NCI-H2196 treated with DMSO at 0.1 percent for 48 hours (cell line): ENCODE measurements around the gene SCN10A.

Experiments used
- DNase-seq: peaks from one replicate; lab custom pipeline; 2025; ENCODE audit not compliant: unreplicated experiment; lab: John Stamatoyannopoulos, UW

SCN10A gene

GRCh38 chr3:38782148-38782547 is 33.9 kb downstream of the SCN10A start:
- DNase-seq, result no peak

GRCh38 chr3:38773528-38773927 is 42.5 kb downstream of the SCN10A start:
- no peak for DNase-seq

GRCh38 chr3:38763569-38763968 is 52.4 kb downstream of the SCN10A start:
- DNase-seq, result no peak

- DNase-seq, result no peak
These were observed 57.5 kb downstream of the SCN10A start for GRCh38 chr3:38758557-38758956.

- DNase-seq, result no peak
These were observed 58.3 kb downstream of the SCN10A start for GRCh38 chr3:38757721-38758120.

- DNase-seq, result no peak
These were observed 59.1 kb downstream of the SCN10A start for GRCh38 chr3:38756892-38757291.

- no peak for DNase-seq
These were observed 60.9 kb downstream of the SCN10A start for GRCh38 chr3:38755130-38755529.

- DNase-seq, result no peak
These were observed 69.4 kb downstream of the SCN10A start for GRCh38 chr3:38746641-38747040.

GRCh38 chr3:38743043-38743442 is 73.0 kb downstream of the SCN10A start:
- no peak for DNase-seq

GRCh38 chr3:38742550-38742949 is 73.5 kb downstream of the SCN10A start:
- no peak for DNase-seq

GRCh38 chr3:38740537-38740936 is 75.5 kb downstream of the SCN10A start:
- DNase-seq, result no peak

- DNase-seq, result no peak
These were observed 76.1 kb downstream of the SCN10A start for GRCh38 chr3:38739931-38740330.

- no peak for DNase-seq
These were observed 76.7 kb downstream of the SCN10A start for GRCh38 chr3:38739396-38739689.

- DNase-seq, result no peak
These were observed 77.2 kb downstream of the SCN10A start for GRCh38 chr3:38738630-38739395.

GRCh38 chr3:38731522-38731921 is 84.5 kb downstream of the SCN10A start:
- no peak for DNase-seq

GRCh38 chr3:38730281-38730680 is 85.7 kb downstream of the SCN10A start:
- no peak for DNase-seq

GRCh38 chr3:38728008-38728407 is 88.0 kb downstream of the SCN10A start:
- no peak for DNase-seq

- no peak for DNase-seq
These were observed 89.3 kb downstream of the SCN10A start for GRCh38 chr3:38726751-38727150.

GRCh38 chr3:38725726-38726419 is 90.1 kb downstream of the SCN10A start:
- no peak for DNase-seq

GRCh38 chr3:38724392-38724736 is 91.7 kb downstream of the SCN10A start:
- DNase-seq, result no peak

GRCh38 chr3:38723569-38724391 is 92.2 kb downstream of the SCN10A start:
- DNase-seq, result no peak
